ENCODE measurements around the gene CD320. TPM values are rescaled to one million over a fixed set of nuclear protein-coding genes. Genes with fewer than 3 reads are reported as not detected.
A peak's percentile ranks its signal among the peaks of the same experiment; 100 is the strongest.

The CD320 gene
- total and polyA plus RNA-seq, 11 donors = 17.7 to 74.8 (median 35.8) TPM

DNA sequence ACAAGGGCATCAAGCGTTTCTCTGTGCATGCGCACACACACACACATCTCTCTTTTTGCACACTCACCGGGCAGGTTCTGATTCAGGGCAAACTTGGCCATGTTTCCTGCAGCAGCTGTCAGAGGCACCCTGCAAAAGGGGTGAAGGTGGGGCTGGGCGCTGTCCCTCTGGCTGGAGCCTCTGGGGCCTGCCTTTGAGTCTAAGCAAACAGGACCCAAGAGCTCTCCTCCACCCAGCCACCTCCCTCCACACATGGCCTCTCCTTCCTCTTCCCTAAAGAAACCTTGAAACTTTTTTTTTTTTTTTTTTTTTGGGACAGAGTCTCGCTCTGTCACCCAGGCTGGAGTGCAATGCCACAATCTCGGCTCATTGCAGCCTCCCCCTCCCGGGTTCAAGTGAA is 29.6 kb upstream of the CD320 start:
- Histone ChIP-seq H3K9me3 (no peaks in the 10 kb centered on the region), H3K4me3 (peak overlapping the region in 1 of 12 donors; percentile 3), H3K36me3 (peaks cover 0 to 15% (median 0%) of the 10 kb centered on the region in 9 donors), H3K4me1 (peaks cover 10 to 66% (median 41%) of the 10 kb centered on the region in 12 donors), H3K27ac (peak overlapping the region in 8 of 12 donors; percentile 8 to 60 (median 42)), H3K27me3 (peaks cover 6 to 47% (median 13%) of the 10 kb centered on the region in 9 donors)
- DNase-seq (no peak), ATAC-seq (no peak)
- no peak for TF ChIP-seq POLR2A (IDR thresholded peaks at IDR 0.05)
- TF ChIP-seq CTCF (IDR thresholded peaks at IDR 0.05) = no peak
- WGBS, 4 donors = 67 to 81% (median 78%) methylated on average over 7 of the region's 7 CpGs
- intact Hi-C loops (cut with DNase I) = no loop called here

GRCh38 chr19:8336660-8337059 is 28.5 kb upstream of the CD320 start:
- WGBS, 4 donors = 49 to 58% (median 55%) methylated on average over 8 of the region's 8 CpGs
- H3K4me3 ChIP-seq = peak overlapping the region in 1 of 12 donors; percentile 7
- ATAC-seq (no peak), DNase-seq (no peak)
- TF ChIP-seq CTCF (IDR thresholded peaks at IDR 0.05) (no peak), POLR2A (IDR thresholded peaks at IDR 0.05) (no peak)
- H3K27ac ChIP-seq = peak overlapping the region in 8 of 12 donors; percentile 30 to 59 (median 50)
- H3K27me3 ChIP-seq = peaks cover 6 to 47% (median 13%) of the 10 kb centered on the region in 9 donors
- intact Hi-C loops (cut with DNase I) = no loop called here
- peaks cover 0 to 15% (median 0%) of the 10 kb centered on the region in 9 donors for H3K36me3 ChIP-seq
- H3K4me1 ChIP-seq = peaks cover 10 to 66% (median 39%) of the 10 kb centered on the region in 12 donors
- no peaks in the 10 kb centered on the region for H3K9me3 ChIP-seq

DNA sequence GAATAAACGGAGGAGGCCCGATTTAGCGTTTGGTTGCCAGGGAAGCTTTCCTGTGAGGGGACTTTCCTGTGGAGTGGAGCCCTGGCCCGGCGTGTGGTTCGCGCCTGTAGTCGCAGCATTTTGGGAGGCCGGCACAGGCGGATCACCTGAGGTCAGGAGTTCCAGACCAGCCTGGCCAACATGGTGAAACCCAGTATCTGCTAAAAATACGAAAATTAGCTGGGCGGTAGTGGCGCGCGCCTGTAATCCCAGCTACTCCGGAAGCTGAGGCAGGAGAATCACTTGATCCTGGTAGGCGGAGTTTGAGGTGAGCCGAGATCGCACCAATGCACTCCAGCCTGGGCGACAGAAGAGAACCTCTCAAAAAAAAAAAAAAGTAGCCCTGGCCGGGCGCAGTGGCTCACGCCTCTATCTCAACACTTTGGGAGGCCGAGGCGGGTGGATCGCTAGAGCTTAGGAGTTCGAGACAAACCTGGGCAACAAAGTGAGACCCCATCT is 28.0 kb upstream of the CD320 start:
- Histone ChIP-seq H3K27ac (peak overlapping the region in 9 of 12 donors; percentile 0 to 59 (median 44)), H3K4me1 (peaks cover 10 to 61% (median 36%) of the 10 kb centered on the region in 12 donors), H3K9me3 (no peaks in the 10 kb centered on the region), H3K36me3 (peaks cover 0 to 15% (median 2%) of the 10 kb centered on the region in 9 donors), H3K27me3 (peaks cover 6 to 47% (median 13%) of the 10 kb centered on the region in 9 donors), H3K4me3 (peak overlapping the region in 5 of 12 donors; percentile 7 to 43 (median 35))
- 28 to 44% (median 31%) methylated on average over 23 to 27 of the region's 27 CpGs for WGBS, 4 donors
- DNase-seq = no peak
- TF ChIP-seq CTCF (IDR thresholded peaks at IDR 0.05) (no peak), POLR2A (IDR thresholded peaks at IDR 0.05) (no peak)
- no peak for ATAC-seq
- intact Hi-C loops (cut with DNase I) = no loop called here

- 16 to 28% (median 22%) methylated on average over 27 to 79 of the region's 79 CpGs for WGBS, 4 donors
- peaks cover 6 to 44% (median 13%) of the 10 kb centered on the region in 9 donors for H3K27me3 ChIP-seq
- peak in 3 of 12 donors; percentile 4 to 12 (median 9) for TF ChIP-seq CTCF (IDR thresholded peaks at IDR 0.05)
- TF ChIP-seq POLR2A (IDR thresholded peaks at IDR 0.05) = no peak
- peak overlapping the region in 8 of 12 donors; percentile 15 to 45 (median 39) for H3K4me3 ChIP-seq
- H3K4me1 ChIP-seq = peaks cover 10 to 57% (median 36%) of the 10 kb centered on the region in 12 donors
- H3K9me3 ChIP-seq = no peaks in the 10 kb centered on the region
- H3K36me3 ChIP-seq = peaks cover 0 to 15% (median 2%) of the 10 kb centered on the region in 9 donors
- intact Hi-C loops (cut with DNase I) = no loop called here
- peak overlapping the region in 9 of 12 donors; percentile 0 to 59 (median 44) for H3K27ac ChIP-seq
- ATAC-seq (no peak), DNase-seq (no peak)
Observed at GRCh38 chr19:8335343-8336071, 27.3 kb upstream of the CD320 start.
